GM18907 (cell line): ENCODE data around the gene EXOSC6.
"Not testable (repeated sequence)": the region's sequence is repeated elsewhere in the genome, so short reads cannot be mapped to it uniquely, and the experiment has no call there.

Experiments
- ATAC-seq: cut with Tn5 transposase; IDR thresholded peaks from one replicate; pipeline ENCODE4 v1.9.1; 2021; ENCODE audit warnings: mild to moderate bottlenecking, moderate library complexity; ENCODE audit not compliant: unreplicated experiment

The EXOSC6 gene

DNA sequence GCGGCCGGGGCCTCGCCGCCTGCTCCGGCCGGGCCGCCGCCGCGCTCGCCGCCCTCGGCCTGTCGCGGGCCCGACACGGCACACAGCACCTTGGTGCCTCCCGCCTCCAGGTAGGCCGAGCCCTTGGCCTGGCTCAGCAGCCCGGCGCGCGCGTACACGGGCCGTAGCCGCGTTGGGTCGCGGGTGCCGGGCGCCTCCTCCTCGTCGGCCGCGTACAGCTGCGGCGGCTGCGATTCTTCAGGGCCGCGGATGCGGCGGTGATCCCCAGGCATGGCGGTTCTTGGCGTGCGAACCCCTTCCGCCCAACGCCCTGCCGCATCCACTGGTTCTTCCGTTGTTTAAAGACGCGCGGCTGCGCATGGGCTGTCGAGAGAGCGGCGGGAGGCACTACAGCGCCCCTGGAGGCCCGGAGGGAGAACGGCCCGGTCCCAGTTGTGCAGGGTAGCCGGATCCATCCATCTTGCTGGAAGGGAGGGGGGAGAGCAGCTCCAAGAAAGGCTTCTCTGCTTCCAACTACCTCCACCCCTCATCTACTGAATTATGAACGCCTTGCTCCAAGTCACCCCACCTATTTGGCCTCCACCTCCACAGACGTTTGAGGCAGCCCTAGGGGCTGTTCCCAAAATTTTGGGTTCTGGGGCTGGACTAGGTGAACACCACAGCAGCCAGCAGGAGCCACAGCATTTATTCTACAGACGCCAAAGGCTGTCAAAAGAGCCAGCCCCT is at the start of gene EXOSC6:
Gene EXOSC6 (minus strand): TSS at position 312 of the 726 bp plus-strand sequence. CDS start 40 bp downstream, at position 272.
- peak; percentile 83 for ATAC-seq

DNA sequence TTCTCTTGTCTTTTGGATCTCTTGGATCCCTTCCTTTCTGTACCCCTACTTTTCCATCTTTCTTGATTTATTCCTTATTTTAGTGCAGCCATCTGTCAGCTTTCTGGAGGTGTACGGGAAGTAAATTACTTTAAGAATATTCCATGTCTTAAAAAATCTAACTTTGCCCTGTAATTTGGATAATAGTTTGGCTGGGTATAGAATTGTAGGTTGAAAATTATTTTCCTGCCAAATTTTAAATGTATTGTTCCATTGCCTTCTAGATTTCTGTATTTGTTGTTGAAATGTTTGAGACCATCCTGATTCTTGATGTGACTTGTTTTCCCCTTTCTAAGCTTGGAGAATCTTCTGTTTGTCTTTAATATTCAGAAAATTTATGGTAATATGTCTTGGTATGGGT is 49.4 kb upstream of the EXOSC6 start:
- ATAC-seq: no peak

DNA sequence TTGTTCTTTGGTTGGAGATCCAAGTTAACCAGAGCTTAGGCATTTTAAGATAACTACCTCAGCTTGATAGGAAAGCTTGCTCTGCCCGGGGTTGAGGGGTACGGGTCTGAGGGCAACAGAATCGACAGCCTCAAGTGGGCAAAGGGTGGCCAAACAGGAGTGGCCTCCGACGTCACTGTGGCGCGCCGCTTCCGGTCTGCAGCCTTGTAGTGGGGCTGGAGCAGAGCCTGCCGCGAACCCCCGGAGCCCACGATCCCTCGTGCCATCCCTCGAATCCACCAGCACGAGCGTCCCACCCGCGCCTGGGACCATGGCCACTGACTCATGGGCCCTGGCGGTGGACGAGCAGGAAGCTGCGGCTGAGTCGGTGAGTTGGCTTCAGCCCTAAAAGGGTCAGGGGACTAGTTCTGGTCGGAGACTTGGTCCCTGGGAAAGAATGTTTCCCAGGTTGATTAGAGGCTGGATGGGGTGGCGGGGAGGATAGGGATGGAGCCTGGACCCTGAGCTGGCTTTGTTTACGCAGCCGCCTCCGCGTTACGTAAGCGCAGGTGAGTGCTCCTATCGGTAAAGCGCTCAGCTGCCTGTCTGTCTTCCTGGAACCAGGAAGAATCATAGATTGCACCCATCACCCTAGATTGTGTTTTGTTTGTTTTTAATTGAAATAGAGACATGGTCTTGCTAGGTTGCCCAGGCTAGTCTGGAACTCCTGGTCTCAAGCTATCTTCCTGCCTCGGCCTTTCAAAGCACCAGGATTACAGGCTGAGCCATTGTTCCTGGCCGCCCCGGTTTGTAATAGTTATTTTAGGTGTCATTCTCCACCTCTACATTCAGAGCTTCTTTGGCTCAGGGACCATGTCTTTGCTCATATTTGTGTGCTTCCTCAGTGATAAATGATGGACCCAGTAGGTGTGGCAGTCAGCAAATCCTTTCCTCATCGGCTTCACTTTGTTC is 47.5 kb upstream of the EXOSC6 start, which contains the start of gene DDX19B:
Gene DDX19B (plus strand): TSS at position 199 of the 951 bp plus-strand sequence. CDS start 112 bp downstream, at position 311.
- peak; percentile 85 for ATAC-seq

DNA sequence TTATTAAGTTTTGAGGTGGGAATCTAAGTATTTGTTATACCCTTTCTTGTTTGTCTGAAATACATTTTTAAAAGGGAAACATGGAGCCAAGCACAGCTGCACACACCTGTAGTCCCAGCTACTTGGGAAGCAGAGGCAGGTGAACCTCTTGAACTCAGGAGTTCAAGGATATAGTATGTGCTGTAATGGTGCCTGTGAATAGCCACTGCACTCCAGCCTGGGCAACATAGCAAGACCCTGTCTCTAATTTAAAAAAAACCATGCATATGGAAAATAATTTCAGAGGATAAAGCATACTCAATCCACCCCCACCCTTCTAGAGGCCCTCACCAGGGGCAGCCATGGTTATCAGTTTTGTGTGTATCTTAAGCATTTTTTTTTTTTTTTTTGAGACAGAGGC is 43.9 kb upstream of the EXOSC6 start:
- ATAC-seq: no peak

DNA sequence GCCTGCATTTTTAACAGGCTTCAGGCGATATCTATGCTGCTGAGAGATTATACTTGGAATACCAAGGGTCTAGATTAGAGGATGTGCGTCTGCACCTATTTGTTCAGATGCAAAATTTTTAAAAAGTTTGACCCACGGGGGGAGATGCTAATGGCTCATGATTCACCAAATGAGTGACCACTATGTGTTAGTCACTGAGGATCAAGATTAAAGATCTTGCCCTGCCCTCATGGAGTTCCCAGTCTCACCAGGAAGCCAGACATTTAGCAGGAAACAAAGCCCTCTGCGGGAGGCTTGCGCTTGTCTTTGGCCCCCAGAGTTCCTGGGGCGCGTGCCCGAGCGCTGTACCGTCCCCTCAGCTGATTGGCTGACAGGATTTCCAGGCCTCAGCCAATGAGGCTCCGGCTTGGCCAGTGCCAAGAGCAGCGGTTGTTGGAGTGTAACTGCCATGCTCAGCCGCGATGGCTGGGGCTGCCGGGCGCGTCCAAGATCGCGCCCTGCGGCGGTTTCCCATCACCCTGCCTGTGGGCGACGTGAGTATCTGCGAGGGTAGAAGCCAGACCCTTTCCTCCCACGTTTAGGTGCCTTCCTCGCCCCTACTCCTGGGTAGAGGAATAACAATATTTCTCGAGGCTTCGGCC is 42.8 kb upstream of the EXOSC6 start:
- no peak for ATAC-seq

DNA sequence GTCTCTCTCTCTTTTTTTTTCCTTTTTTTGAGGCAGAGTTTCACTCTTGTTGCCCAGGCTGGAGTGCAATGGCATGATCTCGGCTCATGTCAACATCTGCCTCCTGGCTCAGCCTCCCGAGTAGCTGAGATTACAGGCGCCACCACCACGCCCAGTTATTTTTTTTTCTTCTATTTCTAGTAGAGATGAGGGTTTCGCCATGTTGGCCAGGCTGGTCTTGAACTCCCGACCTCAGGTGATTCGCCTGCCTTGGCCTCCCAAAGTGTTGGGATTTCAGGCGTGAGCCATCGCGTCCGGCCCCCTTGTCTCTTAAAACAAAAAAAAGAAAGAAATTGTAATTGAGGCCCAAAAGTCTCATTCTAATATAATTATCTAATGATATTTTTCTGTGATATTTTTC is 40.4 kb upstream of the EXOSC6 start:
- not testable (repeated sequence) for ATAC-seq

DNA sequence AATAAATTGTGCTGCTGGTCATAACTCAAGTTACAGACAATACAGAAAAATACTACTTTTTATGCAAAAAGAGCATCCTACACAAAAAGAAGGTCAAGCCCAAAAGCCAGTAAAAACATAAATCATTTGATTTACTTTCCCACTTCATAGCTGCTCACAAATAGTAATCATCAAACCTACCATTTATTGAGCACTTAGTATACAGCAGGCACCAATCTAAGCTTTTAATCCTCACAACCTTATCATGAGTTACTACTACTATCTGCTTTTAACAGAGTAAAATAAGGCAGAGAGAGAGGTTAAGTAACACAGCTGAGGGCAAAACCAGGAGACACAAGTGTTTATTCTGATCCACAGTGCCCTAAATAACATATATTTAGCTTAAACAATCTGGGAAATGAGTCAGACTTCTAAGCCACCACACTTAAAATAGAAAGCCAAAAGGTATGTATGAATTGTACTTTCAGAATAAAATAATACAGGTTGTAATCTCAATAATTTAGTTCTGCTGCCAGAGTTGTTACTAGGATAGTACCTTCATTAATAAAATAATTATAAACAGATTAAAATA is 39.3 kb upstream of the EXOSC6 start:
- no peak for ATAC-seq

DNA sequence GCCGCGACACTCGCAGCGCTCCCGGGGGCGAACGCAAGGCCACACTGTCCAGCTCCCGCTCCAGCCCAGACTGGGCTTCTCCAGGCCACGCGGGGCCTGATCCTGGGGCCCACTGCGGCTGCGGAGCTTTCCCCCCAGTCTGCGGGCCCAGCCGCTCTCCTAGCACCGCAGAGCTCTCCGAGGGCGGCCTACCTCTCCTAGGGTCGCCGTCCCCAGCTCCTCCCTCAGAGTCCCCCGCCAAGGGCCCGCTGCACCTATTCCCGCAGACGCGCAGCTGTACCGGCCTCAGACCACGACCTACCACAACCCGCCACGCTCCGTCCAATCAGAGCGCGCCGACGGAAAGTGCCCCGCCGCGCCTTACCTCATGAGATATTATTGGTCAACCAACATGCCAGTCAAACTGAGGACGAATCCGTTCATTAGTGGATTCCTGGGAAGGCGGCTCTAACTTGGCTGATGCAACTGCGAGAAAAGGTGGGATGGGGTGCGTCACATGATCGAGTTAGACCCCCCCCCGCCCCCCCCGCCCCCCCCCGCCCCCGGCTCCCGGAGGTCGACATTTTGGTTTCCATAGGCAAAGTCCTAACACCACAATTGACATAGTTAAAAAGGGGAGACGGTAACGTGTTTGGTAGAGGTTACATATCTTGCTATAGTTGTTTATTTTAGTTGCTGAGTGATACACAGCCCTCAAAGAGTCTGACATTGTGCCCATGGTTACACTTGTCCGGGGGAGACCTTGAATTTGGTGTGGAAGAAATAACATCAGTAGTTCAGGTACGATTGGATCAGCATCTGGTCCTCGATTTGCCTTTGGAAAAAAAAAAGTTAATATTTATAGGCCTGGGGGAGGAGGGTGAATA is 37.7 kb upstream of the EXOSC6 start, which contains the start of gene AARS1:
Gene AARS1 (minus strand): TSS at position 278 of the 866 bp plus-strand sequence. CDS start 6,743 bp downstream, outside the sequence.
- peak; percentile 97 for ATAC-seq

DNA sequence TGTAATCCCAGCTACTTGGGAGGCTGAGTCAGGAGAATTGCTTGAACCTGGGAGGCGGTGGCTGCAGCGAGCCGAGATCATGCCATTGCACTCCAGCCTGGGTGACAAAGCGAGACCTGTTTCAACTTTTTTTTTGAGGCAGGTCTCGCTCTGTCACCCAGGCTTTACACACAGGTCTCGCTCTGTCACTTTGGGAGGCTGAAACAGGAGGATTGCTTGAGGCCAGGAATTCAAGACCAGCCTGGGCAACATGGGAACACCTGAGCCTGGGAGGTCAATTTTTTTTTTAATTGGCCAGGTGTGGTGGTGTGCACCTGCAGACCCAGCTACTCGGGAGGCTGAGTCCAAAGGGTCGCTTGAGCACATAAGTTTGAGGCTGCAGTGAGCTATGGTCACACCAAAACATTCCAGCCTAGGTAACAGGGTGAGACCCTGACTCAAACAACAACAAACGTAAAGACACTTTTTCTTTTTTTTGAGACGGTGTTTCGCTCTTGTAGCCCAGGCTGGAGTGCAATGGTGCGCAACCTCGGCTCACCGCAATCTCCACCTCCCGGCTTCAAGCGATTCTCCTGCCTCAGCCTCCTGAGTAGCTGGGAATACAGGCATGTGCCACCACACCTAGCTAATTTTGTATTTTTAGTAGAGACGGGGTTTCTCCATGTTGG is 35.7 kb upstream of the EXOSC6 start:
- not testable (repeated sequence) for ATAC-seq

DNA sequence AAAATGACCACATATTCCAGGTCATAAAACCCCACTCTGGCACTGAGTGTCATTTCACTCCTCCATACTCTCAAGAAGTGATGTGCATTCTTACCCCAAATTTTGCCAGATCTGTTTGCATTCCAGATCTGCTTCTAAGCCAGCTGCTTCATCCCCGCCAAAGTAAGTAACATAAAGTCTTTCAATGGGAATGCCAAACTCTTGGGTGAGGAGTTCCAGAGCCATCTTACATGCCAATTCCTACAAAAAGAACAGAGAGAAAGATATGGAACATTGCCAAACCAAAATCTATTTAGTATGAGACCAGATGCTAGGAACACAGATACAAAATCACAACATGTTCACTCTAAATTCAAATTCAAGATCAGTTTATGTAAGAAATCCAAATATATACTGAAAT is 24.7 kb upstream of the EXOSC6 start:
- ATAC-seq: no peak

DNA sequence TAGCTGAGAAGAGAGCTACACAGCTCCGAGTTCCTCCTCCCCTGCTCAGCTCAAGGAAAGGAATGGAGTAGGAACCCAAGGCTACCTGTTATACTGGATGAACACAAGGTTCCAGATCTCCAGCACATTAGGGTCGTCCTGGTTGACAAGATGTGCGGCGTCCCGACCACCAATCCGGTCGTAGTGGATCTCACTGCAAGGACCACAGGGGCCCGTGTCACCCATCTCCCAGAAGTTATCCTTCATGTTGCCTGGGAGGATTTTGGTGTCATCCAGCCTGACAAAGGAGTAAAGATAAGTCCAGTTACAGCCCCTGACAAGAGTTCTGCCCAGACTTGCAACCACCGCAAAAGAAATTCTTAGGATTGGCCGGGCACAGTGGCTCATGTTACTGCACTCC is 20.0 kb upstream of the EXOSC6 start:
- no peak for ATAC-seq

DNA sequence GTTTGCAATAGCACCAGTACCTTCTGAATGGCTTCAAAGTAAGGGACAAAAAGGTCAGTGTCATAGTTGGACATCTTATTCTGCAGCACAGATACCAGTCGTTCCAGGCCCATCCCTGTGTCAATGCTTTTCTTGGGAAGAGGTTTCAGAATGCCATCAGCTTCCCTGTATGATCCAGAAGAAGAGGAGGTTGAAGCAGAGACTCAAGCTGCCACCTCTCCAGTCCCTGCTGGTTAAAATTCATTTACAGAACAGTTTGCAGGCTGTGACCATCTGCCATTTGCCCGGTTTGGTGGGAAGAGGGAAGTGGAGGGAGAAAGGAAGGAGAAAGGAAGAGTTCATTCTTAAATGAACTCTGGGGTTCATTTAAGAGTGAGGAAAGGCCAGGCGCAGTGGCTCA is 18.4 kb upstream of the EXOSC6 start:
- ATAC-seq: no peak

DNA sequence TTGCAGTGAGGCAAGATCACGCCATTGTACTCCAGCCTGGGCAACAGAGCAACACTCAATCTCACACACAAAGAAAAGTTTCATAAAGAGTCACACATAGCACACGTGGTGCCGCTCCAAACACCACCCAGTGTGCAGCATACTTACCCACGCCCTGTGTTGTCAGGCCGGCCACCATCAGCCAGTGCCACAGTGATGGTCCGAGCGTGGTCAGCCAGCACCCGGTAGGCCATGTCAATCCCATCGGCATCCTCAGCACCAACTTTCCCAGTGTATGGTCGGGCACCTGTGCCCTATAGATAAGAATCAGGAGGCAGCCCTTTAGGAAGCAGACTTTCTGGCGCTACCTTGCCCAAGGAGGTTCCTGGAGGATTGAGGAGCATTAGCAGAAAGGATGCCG is 17.7 kb upstream of the EXOSC6 start:
- ATAC-seq: no peak

DNA sequence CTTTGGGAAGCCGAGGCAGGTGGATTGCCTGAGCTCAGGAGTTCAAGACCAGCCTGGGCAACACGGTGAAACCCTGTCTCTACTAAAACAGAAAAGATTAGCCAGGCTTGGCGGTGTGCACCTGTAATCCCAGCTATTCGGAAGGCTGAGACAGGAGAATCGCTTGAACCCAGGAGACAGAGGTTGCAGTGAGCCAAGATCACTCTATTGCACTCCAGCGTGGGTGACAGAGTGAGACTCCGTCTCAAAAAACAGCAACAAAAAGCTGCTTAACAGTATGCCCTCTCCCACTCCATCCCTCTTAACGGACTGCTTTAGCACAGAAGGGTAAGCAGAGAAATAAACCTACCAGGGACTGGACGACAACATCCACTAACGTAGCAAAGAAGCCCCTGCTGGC is 16.2 kb upstream of the EXOSC6 start:
- ATAC-seq: not testable (repeated sequence)

DNA sequence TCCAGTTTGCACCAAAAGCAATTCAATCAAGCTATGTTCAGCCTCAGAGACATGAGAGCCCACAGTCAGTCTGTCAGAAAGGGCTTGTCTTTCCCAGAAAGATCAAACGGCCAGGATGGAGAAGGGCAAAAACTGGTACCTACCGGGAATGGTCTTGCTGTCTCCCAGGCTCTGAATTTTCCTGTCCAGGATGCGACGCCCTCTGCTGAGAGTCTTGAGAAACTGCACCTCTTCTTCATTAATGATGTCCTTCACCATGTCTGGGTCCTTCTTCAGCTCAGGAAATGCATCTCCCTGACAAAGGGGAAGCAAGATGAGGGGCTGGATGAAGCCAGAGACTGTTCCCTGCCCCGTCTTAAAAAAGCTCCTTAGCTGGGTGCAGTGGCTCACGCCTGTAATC is 15.8 kb upstream of the EXOSC6 start:
- no peak for ATAC-seq

DNA sequence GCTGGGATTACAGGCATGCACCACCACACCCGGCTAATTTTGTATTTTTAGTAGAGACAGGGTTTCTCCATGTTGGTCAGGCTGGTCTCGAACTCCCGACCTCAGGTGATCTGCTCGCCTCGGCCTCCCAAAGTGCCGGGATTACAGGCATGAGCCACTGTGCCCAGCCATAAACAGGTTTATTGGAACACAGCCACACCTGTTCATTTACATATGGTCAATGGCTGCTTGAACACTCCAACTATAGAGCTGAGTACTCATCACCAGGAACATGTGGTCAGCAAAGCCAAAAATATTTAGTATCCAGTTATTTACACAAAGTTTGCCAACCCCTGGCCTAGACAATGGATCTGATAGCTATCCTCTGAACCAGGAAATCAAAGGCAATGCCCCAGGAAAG is 8.2 kb upstream of the EXOSC6 start:
- not testable (repeated sequence) for ATAC-seq

DNA sequence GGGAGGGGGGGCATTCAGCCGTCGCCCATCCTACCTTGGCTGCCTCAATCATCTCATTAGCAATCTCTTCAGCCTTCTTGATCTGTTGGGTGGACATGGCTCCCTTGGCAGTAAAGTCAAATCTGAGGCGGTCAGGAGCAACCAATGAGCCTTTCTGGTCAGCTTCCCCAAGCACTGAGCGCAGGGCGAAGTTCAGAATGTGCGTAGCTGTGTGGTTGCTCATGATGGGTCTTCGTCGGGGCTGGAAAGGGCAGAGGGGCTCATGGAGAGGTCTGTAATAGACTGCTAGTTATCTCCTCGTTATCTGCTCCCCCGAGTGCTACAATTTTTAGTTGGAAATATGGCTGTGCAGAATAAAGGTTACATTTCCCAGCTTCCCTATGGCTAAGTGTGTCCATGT is 7.2 kb upstream of the EXOSC6 start:
- ATAC-seq: no peak

DNA sequence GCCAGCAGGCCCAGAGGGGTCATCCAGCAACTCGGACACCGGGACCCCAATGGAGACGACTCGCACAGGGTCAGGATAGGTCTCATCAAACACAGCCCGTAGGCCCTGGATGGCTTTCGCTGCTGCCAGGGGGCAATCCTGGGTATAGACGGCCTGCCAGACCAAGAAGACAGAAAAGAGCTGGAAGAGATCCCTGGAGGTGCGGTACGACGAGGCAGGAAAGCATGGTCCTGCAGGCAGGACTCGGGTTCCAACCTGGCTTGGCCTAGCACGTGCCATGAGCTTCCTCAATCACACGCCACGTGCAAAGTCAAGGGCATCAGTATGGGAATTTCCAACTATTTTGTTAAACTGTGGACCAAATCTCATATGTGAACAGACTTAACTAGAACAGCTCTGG is 6.3 kb upstream of the EXOSC6 start:
- ATAC-seq: no peak

DNA sequence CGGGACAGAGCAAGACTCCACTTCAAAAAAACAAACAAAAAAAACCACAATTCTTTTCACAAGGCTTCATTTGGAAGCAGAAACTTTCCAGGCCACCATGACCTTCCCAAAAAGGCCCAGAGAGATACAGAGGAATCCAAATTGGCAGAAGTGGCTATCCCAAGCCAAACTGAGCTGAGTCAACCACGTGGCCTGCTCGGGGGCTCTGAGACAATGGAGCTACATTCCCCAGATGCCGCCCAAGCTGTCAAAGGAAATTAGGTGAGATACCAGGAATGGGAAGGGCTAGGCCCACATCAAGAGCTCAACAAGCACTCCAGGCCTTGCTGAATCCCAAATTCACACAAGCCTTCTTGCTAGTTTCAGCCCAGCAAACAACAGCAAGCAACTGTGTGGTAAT is 5.7 kb upstream of the EXOSC6 start:
- no peak for ATAC-seq
